Caco-2 (cell line): ENCODE results near the gene AGPAT2. TPM values are rescaled to one million over a fixed set of nuclear protein-coding genes. Genes with fewer than 3 reads are reported as not detected.

Experiments
- BruUV-seq: library from RNA; stranded (reverse); fragments of 400-500 nt; replicated peaks from 2 replicates; lab custom pipeline; 2021; lab: Mats Ljungman, UMichigan
- CTCF ChIA-PET: fragments of 300-600 bp; sonication (Branson Sonifier 250); formaldehyde crosslinking; loops from one replicate; lab custom pipeline; 2022; ENCODE audit warnings: antibody characterized with exemption; lab: Charles Lee
- POLR2A ChIA-PET: fragments of 300-600 bp; sonication (Branson Sonifier 250); formaldehyde crosslinking; loops from one replicate; lab custom pipeline; 2022; ENCODE audit warnings: antibody characterized with exemption; lab: Charles Lee
- DNase-seq, 2 experiments: peaks; one replicate each; pipeline versions ENCODE4 v3.0.0 to v3.0.0-alpha.2; 2020 to 2022
- H3K27me3 ChIP-seq: replicated peaks from 2 replicates; pipeline ENCODE4 v1.6.0; 2011; ENCODE audit warnings: low read length; ENCODE audit not compliant: control insufficient read depth, insufficient read depth
- H3K36me3 ChIP-seq: 2 replicates; pipeline ENCODE4 v1.5.1; 2011; ENCODE audit warnings: low read length; ENCODE audit not compliant: control insufficient read depth, insufficient read depth
- H3K4me1 ChIP-seq: fragments of 250-450 bp; sonication (Bioruptor Pico); 2 replicates; pipeline ENCODE4 v1.5.1; 2020; ENCODE audit warnings: mild to moderate bottlenecking
- H3K4me3 ChIP-seq: 2 replicates; pipeline ENCODE4 v1.5.1; 2011; ENCODE audit warnings: low read depth, mild to moderate bottlenecking, control low read depth, low read length
- H3K9me3 ChIP-seq: fragments of 250-450 bp; sonication (Bioruptor Pico); 2 replicates; pipeline ENCODE4 v1.5.1; 2020; ENCODE audit warnings: mild to moderate bottlenecking, moderate library complexity
- H3K27ac Mint-ChIP-seq: one replicate; pipeline ENCODE4 v1.8.0; 2022; ENCODE audit warnings: mixed read lengths; ENCODE audit not compliant: unreplicated experiment
- H3K27me3 Mint-ChIP-seq: one replicate; pipeline ENCODE4 v1.8.0; 2022; ENCODE audit warnings: mixed read lengths; ENCODE audit not compliant: insufficient read depth, unreplicated experiment
- H3K36me3 Mint-ChIP-seq: one replicate; pipeline ENCODE4 v1.8.0; 2022; ENCODE audit warnings: mild to moderate bottlenecking, mixed read lengths; ENCODE audit not compliant: insufficient read depth, unreplicated experiment
- H3K4me1 Mint-ChIP-seq: one replicate; pipeline ENCODE4 v1.8.0; 2022; ENCODE audit warnings: low read depth, mixed read lengths; ENCODE audit not compliant: unreplicated experiment
- H3K4me3 Mint-ChIP-seq: one replicate; pipeline ENCODE4 v1.8.0; 2022; ENCODE audit warnings: mild to moderate bottlenecking, moderate library complexity, mixed read lengths; ENCODE audit not compliant: unreplicated experiment
- H3K9me3 Mint-ChIP-seq: one replicate; pipeline ENCODE4 v1.8.0; 2022; ENCODE audit warnings: mixed read lengths; ENCODE audit not compliant: unreplicated experiment
- CTCF ChIP-seq, 2 experiments: fragments of 200-600 bp in 1 of 2; IDR thresholded peaks; 1 replicate in 1 of 2; 2 replicates in 1 of 2; pipeline versions ENCODE4 v1.5.1 to v1.8.0; 2011 to 2022; ENCODE audit warnings: antibody characterized with exemption in 1 of 2, control low read depth in 1 of 2, inconsistent platforms in 1 of 2, low read depth in 1 of 2, low read length in 1 of 2, mild to moderate bottlenecking in 1 of 2, moderate library complexity in 1 of 2; ENCODE audit not compliant: insufficient read depth in 1 of 2, severe bottlenecking in 1 of 2, unreplicated experiment in 1 of 2
- intact Hi-C: fragments of 100-400 bp; cut with micrococcal nuclease; formaldehyde crosslinking; loops from one replicate; pipeline ENCODE4 v1.10.0; 2022; ENCODE audit not compliant: unreplicated experiment
- total RNA-seq: library from RNA; stranded (reverse); gene quantifications from 2 replicates; pipeline ENCODE4 v1.2.3, GENCODE V29; 2022

AGPAT2 gene
- total RNA-seq, 1 experiment from 2014 or later = 68.7 TPM

GRCh38 chr9:136657974-136658848 lies 29.0 kb downstream of the AGPAT2 start:
- Mint-ChIP-seq H3K9me3 (no peaks in the 10 kb centered on the region), H3K27me3 (peaks cover 3% of the 10 kb centered on the region), H3K36me3 (no peaks in the 10 kb centered on the region), H3K4me3 (no peak overlapping the region), H3K4me1 (no peaks in the 10 kb centered on the region), H3K27ac (no peak overlapping the region)
- H3K4me1 ChIP-seq = no peaks in the 10 kb centered on the region
- no peaks in the 10 kb centered on the region for H3K9me3 ChIP-seq
- CTCF ChIA-PET = no interaction called here
- BruUV-seq = no TSS peak
- POLR2A ChIA-PET = no interaction called here
- TF ChIP-seq CTCF (IDR thresholded peaks at IDR 0.05; ENCODE audit: insufficient read depth in 1 of 2, low read depth in 1 of 2, low read length in 1 of 2, severe bottlenecking in 1 of 2, unreplicated experiment in 1 of 2) = no peak
- peak in 1 of 2 experiments; percentile 38 for DNase-seq
- no peaks in the 10 kb centered on the region for H3K27me3 ChIP-seq
- no peak overlapping the region for H3K4me3 ChIP-seq
- intact Hi-C loops = no loop called here
- H3K36me3 ChIP-seq = no peaks in the 10 kb centered on the region

GRCh38 chr9:136656795-136657611 lies 30.3 kb downstream of the AGPAT2 start:
- BruUV-seq = no TSS peak
- no peak for TF ChIP-seq CTCF (IDR thresholded peaks at IDR 0.05; ENCODE audit: insufficient read depth in 1 of 2, low read depth in 1 of 2, low read length in 1 of 2, severe bottlenecking in 1 of 2, unreplicated experiment in 1 of 2)
- H3K9me3 ChIP-seq = no peaks in the 10 kb centered on the region
- DNase-seq = peak in 1 of 2 experiments; percentile 26
- H3K4me1 ChIP-seq = no peaks in the 10 kb centered on the region
- no peaks in the 10 kb centered on the region for H3K27me3 ChIP-seq
- no peaks in the 10 kb centered on the region for H3K9me3 Mint-ChIP-seq
- ChIA-PET CTCF (no interaction called here), POLR2A (no interaction called here)
- no peaks in the 10 kb centered on the region for H3K36me3 Mint-ChIP-seq
- H3K4me1 Mint-ChIP-seq = no peaks in the 10 kb centered on the region
- H3K4me3 ChIP-seq = no peak overlapping the region
- no peak overlapping the region for H3K4me3 Mint-ChIP-seq
- intact Hi-C loops = no loop called here
- no peaks in the 10 kb centered on the region for H3K36me3 ChIP-seq
- H3K27me3 Mint-ChIP-seq = peaks cover 3% of the 10 kb centered on the region
- H3K27ac Mint-ChIP-seq = no peak overlapping the region

GRCh38 chr9:136656183-136656738 lies 31.0 kb downstream of the AGPAT2 start:
- Histone ChIP-seq H3K36me3 (no peaks in the 10 kb centered on the region), H3K27me3 (no peaks in the 10 kb centered on the region), H3K4me3 (no peak overlapping the region), H3K4me1 (no peaks in the 10 kb centered on the region), H3K9me3 (no peaks in the 10 kb centered on the region)
- intact Hi-C loops = no loop called here
- H3K36me3 Mint-ChIP-seq = no peaks in the 10 kb centered on the region
- no peaks in the 10 kb centered on the region for H3K4me1 Mint-ChIP-seq
- no peak overlapping the region for H3K4me3 Mint-ChIP-seq
- H3K9me3 Mint-ChIP-seq = no peaks in the 10 kb centered on the region
- DNase-seq = peak in 1 of 2 experiments; percentile 35
- POLR2A ChIA-PET = no interaction called here
- peaks cover 3% of the 10 kb centered on the region for H3K27me3 Mint-ChIP-seq
- no TSS peak for BruUV-seq
- TF ChIP-seq CTCF (IDR thresholded peaks at IDR 0.05; ENCODE audit: insufficient read depth in 1 of 2, low read depth in 1 of 2, low read length in 1 of 2, severe bottlenecking in 1 of 2, unreplicated experiment in 1 of 2) = no peak
- CTCF ChIA-PET = no interaction called here
- no peak overlapping the region for H3K27ac Mint-ChIP-seq
